HG03280 (cell line): ENCODE measurements around the gene CD79B.
"Not testable (repeated sequence)": the region's sequence is repeated elsewhere in the genome, so short reads cannot be mapped to it uniquely, and the experiment has no call there.

Source experiments
- ATAC-seq: cut with Tn5 transposase; IDR thresholded peaks from one replicate; pipeline ENCODE4 v1.9.1; 2021; ENCODE audit warnings: mild to moderate bottlenecking, moderate library complexity; ENCODE audit not compliant: unreplicated experiment

Gene CD79B

GRCh38 chr17:63881935-63882601, 50.1 kb downstream of the CD79B start, which contains the start of gene GH2:
TSS of gene GH2 (minus strand) at chr17:63881944. CDS start at chr17:63881801, 143 bp downstream.
- ATAC-seq = no peak

- ATAC-seq = not testable (repeated sequence)
Measured at GRCh38 chr17:63881337-63881736, 50.8 kb downstream of the CD79B start.

- ATAC-seq = no peak
Measured at GRCh38 chr17:63880706-63881105, 51.4 kb downstream of the CD79B start.
